ENCODE measurements around the gene BCL6B.

- no peak for TF ChIP-seq POLR2A (IDR thresholded peaks at IDR 0.05; ENCODE audit: low read length)
- no peak for TF ChIP-seq GATA1 (IDR thresholded peaks at IDR 0.05; ENCODE audit: low read depth, low read length)
These were observed 1.5 kb downstream of the BCL6B start for GRCh38 chr17:7024402-7024785.

Measured in erythroblast (primary cell).